Kidney tubule cell (primary cell): ENCODE measurements around the gene TCTA.

Experiments
- DNase-seq: peaks from one replicate; pipeline ENCODE4 v3.0.0-alpha.2; 2018; ENCODE audit warnings: low spot score

TCTA gene

GRCh38 chr3:49410846-49411534 lies 1.2 kb upstream of the TCTA start:
- no peak for DNase-seq

GRCh38 chr3:49411535-49411967 lies 672 bp upstream of the TCTA start:
- no peak for DNase-seq

GRCh38 chr3:49412632-49413337 lies 562 bp downstream of the TCTA start:
- no peak for DNase-seq

- no peak for DNase-seq
These were observed 1.1 kb downstream of the TCTA start for GRCh38 chr3:49413338-49413734.

GRCh38 chr3:49414753-49415152 lies 2.5 kb downstream of the TCTA start:
- DNase-seq, result no peak

GRCh38 chr3:49415931-49416601 lies 3.8 kb downstream of the TCTA start:
- DNase-seq, result peak; percentile 28

GRCh38 chr3:49416867-49417266 lies 4.6 kb downstream of the TCTA start:
- DNase-seq, result peak; percentile 21

- DNase-seq, result peak; percentile 16
These were observed 5.4 kb downstream of the TCTA start for GRCh38 chr3:49417516-49418120.

- no peak for DNase-seq
These were observed 9.7 kb downstream of the TCTA start for GRCh38 chr3:49421890-49422378.

GRCh38 chr3:49422379-49423248 lies 10.4 kb downstream of the TCTA start, which contains the start of gene AMT:
AMT (minus strand) TSS chr3:49422473; CDS start chr3:49422450, 23 bp downstream.
- peak; percentile 52 for DNase-seq

GRCh38 chr3:49424816-49425215 lies 12.6 kb downstream of the TCTA start:
- DNase-seq, result no peak

- no peak for DNase-seq
These were observed 15.4 kb downstream of the TCTA start for GRCh38 chr3:49427586-49427985.

GRCh38 chr3:49428752-49429080 lies 16.5 kb downstream of the TCTA start:
- DNase-seq, result peak; percentile 87

GRCh38 chr3:49434731-49435130 lies 22.5 kb downstream of the TCTA start:
- DNase-seq, result no peak

GRCh38 chr3:49445391-49445790 lies 33.2 kb downstream of the TCTA start:
- DNase-seq, result no peak

GRCh38 chr3:49453621-49454020 lies 41.4 kb downstream of the TCTA start:
- no peak for DNase-seq

- peak; percentile 48 for DNase-seq
These were observed 42.2 kb downstream of the TCTA start for GRCh38 chr3:49454458-49454857.

GRCh38 chr3:49454898-49455681 lies 42.9 kb downstream of the TCTA start:
- DNase-seq, result no peak

- peak; percentile 35 for DNase-seq
These were observed 44.2 kb downstream of the TCTA start for GRCh38 chr3:49456466-49456865.

- no peak for DNase-seq
These were observed 48.1 kb downstream of the TCTA start for GRCh38 chr3:49460188-49460890.
